HG03097 (cell line): ENCODE results near the gene CTNNB1.

Experiments used
- ATAC-seq: cut with Tn5 transposase; IDR thresholded peaks from one replicate; pipeline ENCODE4 v1.9.1; 2021; ENCODE audit not compliant: unreplicated experiment, low FRiP score

The CTNNB1 gene

GRCh38 chr3:41198950-41199865 lies at the start of gene CTNNB1:
TSS of gene CTNNB1 (plus strand) at chr3:41199505. CDS start at chr3:41224069, 24,564 bp downstream.
- peak; percentile 84 for ATAC-seq

GRCh38 chr3:41155834-41156233 lies 43.5 kb upstream of the CTNNB1 start:
- no peak for ATAC-seq

DNA sequence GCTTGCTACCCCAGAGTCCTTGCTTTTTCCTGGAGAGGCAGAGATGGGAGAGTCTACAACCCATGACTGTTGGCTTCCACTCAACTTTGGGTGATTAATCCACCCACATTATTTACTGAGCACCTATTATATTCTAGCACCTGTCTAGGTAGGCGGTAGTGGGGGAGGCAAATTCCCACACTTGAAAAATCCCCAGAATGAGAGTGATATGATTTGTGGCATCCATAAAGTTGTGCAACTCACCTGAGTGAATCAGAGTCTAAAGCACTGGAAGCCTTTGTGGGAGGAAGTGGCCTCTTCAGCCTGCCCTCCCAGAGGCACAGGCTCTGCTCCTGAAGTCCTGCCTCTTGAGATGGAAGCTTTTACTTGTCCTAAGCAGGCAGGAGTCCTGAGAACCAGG lies 40.4 kb upstream of the CTNNB1 start:
- no peak for ATAC-seq

DNA sequence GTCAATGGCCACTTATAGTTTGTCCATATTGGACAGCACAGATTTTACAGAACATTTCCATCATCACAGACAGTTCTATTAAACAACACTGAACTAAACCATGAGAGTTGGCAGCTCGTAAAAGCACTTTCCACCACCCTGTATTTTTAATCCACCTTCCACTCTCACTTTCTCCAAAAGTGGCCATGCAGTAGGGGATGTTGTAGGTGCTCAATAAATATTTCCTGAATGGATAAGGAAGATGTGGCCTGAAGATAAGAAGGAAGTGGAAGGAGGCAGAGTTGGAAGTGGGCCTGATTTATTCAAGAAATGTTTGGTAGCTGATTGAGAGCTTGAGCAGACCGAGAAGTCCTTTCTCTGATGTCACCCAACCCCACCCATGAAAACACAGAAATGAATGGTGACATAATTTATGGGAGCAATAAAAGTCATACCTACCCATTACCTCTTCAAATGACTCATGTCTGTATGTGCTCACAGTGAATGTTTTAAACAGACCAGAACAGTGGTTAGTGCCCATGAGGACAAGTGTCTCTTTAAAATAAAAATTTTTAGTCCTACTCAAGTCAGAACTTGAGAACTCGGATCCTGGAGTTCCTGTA lies 39.6 kb upstream of the CTNNB1 start:
- ATAC-seq = no peak

GRCh38 chr3:41162541-41162940 lies 36.8 kb upstream of the CTNNB1 start:
- no peak for ATAC-seq

- ATAC-seq = no peak
These were observed 36.3 kb upstream of the CTNNB1 start for GRCh38 chr3:41163006-41163405.

DNA sequence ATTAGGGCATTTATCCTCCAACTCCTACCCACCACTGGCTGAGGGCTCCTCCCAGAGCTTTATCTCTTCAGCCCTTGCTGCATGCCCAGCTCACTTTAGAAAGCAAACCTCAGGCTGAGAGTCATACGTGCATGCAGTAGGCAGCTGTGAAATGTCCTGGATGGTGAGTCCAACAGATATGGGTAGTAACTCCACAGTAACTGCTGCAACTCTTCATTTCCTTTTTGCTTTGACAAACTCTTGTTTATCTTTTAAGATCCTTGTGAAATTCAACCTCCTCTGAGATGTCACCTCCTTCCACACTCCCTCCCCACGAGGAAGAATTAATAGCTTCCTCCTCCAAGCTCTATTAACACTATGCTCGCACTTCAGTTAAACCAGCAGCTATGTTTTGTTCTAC lies 35.9 kb upstream of the CTNNB1 start:
- ATAC-seq = no peak

DNA sequence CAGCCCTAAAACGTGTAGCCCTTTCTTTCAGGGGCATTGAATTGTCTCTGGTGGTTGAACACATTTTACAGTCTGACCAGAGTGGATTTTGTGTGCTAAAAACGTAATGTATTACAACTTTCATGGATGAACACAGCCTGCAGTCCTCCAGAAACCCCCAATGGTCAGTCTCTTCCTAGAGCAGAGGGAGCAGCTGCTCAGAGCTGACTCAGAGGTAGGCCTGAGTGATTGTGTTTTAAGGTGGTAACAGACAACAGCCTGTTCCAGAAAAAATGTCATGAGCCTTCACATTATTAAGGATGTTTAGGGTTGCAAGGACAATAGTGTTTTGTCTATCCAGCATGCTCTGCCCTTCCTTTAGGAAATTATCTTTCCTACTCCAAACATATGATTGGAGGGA lies 34.5 kb upstream of the CTNNB1 start:
- ATAC-seq = no peak

DNA sequence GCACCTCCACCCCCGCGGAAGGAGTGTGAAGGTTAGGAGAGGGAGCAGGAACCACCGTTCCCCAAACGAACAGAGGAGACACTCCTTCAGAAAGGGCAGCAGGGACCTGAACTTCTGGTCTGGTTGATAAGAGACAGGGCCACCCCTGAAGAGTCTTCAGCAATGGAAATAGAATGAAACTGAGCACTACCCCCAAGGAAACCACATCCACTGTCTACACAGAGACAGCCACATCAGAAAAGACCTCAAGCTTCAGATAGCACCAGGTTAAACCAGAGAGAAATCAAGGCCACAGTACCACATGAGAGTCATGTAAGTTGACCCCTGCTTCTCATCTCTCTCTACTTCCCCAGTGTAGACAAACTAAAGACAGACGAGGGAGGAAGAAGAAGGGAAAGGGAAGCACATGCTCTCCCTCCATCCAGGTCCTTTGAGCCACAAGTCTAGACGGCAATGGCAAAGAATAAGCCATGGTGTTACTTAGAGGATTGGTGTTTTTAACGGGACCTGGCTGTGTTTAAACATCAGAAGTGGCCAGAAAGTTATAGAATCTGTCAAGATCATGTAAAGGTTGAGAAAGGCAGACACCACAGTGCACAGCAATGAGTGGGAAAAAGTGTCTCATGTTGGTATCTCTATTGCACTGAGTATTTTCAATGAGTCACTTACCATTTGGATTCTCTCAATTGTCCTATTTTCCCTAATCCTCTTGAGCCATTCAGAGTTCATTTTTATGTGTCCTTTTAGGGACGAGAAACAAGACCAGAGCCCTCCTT lies 31.4 kb upstream of the CTNNB1 start:
- ATAC-seq = no peak

GRCh38 chr3:41169023-41169422 lies 30.3 kb upstream of the CTNNB1 start:
- no peak for ATAC-seq

- ATAC-seq = no peak
These were observed 25.1 kb upstream of the CTNNB1 start for GRCh38 chr3:41173926-41174885.

DNA sequence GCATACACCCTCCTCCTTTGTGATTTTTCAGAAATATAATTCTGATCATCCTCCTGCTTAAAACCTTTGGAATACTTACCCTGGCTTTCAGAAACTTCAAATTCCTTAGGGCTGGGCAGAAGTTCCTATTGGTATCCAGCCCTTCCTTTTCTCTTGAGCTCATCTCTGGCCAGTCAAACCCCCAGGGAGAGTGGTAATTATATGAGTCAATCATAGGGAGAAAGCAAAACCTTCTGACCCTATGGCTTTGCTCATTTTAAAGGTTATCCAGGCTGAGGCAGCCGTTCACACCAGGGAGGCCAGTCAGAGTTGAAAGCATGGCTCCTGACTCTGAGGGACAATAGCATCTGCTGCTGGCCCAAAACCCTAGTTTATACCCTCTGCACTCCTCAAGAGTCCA lies 23.9 kb upstream of the CTNNB1 start:
- ATAC-seq = no peak

GRCh38 chr3:41176596-41176995 lies 22.7 kb upstream of the CTNNB1 start:
- ATAC-seq = no peak

DNA sequence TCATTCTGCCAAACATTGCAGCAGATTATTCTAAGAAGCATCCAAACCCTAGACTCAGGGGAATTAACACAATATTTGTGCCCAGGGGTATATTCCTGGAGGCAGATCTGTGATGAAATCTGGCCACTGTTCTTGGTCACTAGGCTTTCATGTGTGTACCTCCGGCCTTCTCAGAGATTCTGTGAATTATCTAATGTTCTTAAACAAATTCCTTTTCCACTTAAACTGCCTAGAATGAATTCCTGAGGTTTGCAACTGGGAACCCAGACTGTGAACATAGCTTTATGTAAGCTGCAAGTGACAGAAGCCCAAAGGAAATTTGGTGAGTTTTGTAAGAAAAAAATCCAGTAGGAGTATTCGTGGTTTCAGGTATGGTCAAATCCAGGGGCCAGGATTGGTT lies 20.7 kb upstream of the CTNNB1 start:
- no peak for ATAC-seq

GRCh38 chr3:41180396-41180795 lies 18.9 kb upstream of the CTNNB1 start:
- no peak for ATAC-seq

DNA sequence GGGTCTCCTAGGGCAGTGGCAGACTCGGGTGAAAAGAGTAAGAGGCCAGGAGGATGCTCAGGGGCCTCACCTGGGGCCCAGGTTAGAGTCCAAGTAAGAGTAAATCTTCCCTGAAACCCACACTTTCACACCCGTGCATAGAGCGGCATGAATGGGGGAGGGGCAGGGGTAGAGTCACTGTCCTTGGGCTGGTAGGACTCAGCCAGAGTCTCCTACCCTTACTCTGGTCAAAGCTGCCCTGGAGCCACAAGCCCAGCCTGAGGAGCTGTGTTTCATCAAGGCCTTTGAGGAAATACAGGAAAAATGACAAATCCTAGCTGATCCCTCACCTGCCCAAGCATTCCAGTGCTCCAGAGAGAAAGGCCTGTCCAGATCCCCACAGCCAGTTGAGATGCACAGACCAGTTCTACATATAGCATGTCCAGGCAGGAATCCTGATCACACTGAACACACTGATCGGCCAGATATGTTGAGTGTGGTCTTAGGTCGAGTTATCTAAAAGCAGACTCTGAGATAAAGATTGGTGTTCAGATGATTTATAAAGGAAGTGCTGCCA lies 16.7 kb upstream of the CTNNB1 start:
- ATAC-seq = no peak

DNA sequence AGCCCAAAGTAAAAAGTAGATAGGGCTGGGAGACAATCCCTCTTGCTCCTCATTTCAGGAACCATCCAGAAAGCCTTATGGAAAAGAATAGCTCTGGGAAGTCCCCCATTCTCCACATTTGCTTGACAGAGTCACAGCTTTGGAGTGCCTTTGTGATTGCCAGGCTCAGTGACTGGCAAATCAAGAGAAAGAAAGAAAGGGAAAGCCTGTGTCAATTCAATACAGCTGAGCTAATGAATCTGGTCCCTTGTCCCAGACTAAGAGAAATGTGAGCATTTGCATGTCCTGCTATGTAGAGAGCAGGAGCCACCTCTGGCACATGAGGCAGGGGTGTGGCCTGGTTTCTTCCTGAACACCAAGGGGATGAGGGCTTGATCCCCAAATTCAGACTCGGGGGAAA lies 14.9 kb upstream of the CTNNB1 start:
- ATAC-seq = no peak

GRCh38 chr3:41186297-41186696 lies 13.0 kb upstream of the CTNNB1 start:
- ATAC-seq = no peak

DNA sequence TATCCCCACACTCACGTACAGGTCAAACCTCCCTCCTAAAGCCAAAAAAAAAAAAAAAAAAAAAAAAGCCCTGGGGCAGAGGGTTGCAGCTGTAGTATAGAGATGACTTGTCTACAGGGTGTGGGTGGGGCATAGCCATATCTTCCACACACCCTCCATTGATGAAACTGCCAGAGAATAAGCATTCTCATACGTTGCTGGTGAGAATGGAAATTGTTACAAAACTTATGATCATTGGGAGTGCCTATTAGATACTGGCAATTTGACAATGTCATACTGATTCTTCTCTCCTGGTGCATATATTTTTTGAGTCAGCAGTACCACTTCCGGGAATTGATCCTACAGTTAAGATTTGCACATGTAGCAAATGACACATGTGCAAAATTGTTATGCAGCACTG lies 11.0 kb upstream of the CTNNB1 start:
- no peak for ATAC-seq
